Activated CD8-positive, alpha-beta memory T cell treated with anti-CD3 and anti-CD28 coated beads, Interleukin-2, amount 50 U/mL, for 1 hour (primary cell): ENCODE data around the gene FBXL20.

Experiments
- DNase-seq: peaks from one replicate; pipeline ENCODE4 v3.0.0-alpha.2; 2020; ENCODE audit errors: extremely low read depth

The FBXL20 gene

DNA sequence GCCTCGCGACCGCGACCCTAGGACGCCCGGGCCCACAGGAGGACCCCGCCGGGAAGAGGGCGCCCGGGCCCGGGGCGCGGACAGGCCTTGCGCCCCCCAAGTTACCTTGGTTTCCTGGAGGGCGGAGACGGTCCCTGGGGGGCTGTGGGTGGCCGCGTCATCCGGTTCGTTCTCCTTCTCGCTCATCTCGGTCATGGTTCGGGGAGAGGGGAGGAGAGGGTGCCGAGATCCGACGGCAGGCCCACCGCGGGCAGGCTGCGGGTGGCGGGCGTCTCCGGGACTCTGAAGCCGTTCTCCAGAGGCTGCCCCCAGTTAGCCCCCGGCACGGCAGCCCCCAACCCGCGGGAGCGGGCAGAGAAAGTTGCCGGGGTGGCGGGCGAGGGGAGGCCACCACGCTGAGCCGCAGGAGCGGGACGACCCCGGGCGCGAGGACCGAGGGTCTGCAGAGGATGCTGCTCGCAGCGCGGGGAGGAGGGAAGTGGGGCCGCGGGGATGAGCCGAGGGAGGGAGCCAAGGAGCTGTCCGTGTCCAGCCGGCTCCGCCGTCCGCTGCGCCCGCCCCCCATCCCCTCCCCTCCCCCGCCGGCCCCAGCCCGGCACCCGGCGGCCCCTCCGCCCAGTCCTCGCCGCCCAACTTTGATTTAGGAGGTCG is 176.0 kb downstream of the FBXL20 start, which contains the start of gene STAC2:
Gene STAC2 (minus strand): TSS at position 638 of the 651 bp plus-strand sequence. CDS start 443 bp downstream, at position 195.
- DNase-seq, result no peak

DNA sequence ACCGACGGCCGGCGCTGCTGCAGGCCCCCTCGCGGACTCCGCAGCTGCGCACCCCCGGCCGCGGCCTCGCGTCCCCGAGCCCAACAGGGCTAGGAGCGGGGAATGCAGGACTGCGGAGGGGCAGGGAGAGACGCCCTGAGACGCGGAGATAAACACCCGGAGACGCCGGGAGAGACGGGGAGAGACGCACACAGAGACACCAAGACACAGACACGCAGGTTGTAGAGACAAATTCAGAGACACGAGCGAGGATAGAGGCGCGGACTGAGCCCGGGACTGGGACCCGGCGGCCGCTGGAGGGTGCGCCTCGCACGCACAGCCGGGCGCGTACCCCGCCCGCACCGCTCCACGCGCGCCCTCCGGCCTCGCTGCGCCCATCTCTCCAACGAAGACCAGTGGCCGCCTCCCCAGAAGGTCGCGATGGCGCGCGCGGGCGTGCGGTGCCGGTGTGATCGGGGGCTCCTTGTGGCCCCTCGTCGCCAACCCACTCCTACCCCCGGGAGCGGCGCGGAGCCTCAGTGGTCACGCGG is 176.6 kb downstream of the FBXL20 start:
- no peak for DNase-seq

GRCh38 chr17:39223907-39224777 is 177.3 kb downstream of the FBXL20 start:
- DNase-seq, result no peak

GRCh38 chr17:39222866-39223834 is 178.3 kb downstream of the FBXL20 start:
- no peak for DNase-seq

DNA sequence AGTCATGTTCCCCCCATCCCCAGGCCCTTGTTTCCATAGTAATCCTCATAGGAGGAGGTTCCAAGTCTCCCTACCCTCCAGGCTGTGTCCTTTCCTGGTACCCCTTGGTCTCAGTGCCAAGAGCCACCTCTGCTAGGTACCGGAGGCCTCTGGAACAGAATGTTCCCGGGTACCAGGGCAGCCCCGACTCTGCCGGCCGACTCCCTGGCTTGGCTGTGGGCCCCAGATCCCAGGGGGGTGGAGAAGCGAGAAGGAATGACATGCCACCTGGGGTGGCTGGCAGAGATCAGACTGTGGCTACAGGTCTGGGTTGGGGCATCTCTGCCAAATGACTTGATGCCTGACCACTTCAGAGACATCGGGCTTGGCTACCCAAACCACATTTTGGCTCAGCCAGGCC is 179.3 kb downstream of the FBXL20 start:
- DNase-seq, result no peak

DNA sequence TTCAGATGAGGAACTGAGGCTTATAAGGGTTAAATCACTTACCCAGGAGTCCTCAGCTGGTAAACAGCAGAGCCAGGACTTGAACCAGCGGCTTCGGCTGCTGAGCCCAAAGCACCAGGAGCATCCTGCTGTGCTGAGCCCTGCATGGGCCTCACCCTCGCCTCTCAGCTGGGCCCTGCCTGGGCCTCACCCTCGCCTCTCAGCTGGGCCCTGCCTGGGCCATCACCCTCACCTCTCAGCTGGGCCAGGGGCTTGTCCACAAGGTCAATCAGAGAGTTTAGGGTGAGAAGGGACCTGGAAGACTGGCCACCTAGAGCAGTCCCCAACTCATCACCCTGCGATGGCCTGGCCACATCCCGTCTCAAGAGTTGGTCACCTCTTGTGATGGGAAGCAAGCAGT is 179.9 kb downstream of the FBXL20 start:
- no peak for DNase-seq

DNA sequence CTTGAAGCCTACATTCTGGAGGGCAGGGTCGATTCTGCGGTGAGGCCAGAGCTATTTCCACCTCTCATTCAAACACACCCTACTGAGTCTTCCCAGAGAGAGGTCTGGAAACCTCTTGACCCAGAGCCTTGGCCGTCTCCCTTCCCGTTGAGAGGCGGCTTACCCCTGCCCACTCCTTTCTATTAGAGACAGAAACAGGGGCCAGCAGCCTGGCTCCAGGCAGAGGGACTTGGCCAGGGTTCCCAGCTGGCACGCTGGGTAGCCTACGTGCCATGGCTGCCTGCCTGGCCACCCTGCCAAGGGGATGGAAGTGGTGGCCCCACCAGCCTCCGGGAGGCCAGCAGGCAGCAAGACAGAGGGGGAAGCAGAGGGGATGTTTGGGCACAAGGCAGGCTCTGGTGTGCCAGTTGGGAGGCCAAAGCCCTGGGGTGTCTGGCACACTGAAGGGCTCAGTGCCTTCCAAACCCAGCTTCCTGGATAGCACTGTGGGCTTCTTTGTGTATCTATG is 181.7 kb downstream of the FBXL20 start:
- no peak for DNase-seq

- DNase-seq, result no peak
Observed at GRCh38 chr17:39218906-39219305, 182.5 kb downstream of the FBXL20 start.

DNA sequence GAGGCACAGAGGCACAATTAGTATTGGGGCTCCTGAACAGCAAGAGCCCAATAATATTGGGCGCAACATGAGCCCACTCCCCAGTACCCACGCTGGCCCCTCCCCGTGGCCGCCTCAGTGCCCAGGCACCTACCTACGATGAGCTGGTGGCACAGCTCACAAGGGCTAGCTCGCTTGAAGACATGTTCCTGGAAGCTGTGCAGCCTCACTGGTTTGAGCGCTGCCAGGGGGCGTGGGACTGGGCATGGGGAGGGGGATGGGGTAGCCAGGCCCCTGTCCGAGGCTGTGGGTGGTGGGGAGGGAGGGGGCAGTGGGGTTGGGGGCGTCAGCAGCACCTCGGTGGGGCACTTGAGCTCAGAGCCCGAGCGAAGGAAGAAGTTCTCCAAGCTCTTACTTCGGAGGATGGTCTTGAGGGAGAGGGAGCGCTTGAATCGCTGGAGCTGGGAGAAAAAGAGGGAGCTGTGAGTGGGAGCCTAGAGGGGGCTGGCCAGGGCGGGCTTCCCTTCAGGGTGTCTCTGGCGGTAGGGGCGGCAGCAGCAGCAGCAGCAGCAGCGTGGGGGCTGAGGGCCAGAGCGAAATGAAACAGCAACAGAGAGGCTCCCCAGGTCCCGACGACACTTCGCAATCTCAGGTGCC is 183.6 kb downstream of the FBXL20 start:
- DNase-seq, result no peak

- no peak for DNase-seq
Observed at GRCh38 chr17:39213852-39214251, 187.6 kb downstream of the FBXL20 start.

- DNase-seq, result no peak
Observed at GRCh38 chr17:39212841-39213480, 188.5 kb downstream of the FBXL20 start.

DNA sequence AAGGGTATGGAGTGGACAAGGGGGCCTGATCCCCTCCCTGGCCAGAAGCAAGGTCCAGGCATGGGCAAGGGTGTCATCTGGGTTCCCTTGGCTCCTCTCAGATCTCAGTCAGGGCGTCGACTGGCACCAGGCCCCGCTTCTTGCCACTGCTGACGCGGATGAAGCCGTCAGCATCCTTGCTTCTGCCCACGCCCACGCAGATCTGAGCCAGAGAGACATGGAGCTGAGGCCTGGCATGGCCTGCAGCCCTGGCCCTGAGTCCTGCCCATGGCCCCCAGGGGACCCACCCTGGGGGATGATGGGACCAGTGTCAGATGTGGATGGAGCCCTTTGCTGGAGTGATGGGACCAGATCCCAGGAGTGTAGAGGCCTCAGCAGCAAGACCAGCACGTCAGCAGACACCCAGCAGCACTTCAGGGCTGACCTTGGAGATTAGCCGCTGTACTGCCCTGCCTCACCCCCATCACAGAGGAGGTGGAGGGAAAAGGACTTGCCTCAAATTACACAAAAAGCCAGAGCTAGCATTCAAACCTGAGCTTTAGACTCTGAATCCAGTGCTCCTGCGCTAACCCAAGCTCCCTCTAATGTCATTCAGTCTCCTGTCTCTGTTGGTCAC is 189.1 kb downstream of the FBXL20 start:
- no peak for DNase-seq

GRCh38 chr17:39210093-39210434 is 191.4 kb downstream of the FBXL20 start:
- DNase-seq, result no peak

DNA sequence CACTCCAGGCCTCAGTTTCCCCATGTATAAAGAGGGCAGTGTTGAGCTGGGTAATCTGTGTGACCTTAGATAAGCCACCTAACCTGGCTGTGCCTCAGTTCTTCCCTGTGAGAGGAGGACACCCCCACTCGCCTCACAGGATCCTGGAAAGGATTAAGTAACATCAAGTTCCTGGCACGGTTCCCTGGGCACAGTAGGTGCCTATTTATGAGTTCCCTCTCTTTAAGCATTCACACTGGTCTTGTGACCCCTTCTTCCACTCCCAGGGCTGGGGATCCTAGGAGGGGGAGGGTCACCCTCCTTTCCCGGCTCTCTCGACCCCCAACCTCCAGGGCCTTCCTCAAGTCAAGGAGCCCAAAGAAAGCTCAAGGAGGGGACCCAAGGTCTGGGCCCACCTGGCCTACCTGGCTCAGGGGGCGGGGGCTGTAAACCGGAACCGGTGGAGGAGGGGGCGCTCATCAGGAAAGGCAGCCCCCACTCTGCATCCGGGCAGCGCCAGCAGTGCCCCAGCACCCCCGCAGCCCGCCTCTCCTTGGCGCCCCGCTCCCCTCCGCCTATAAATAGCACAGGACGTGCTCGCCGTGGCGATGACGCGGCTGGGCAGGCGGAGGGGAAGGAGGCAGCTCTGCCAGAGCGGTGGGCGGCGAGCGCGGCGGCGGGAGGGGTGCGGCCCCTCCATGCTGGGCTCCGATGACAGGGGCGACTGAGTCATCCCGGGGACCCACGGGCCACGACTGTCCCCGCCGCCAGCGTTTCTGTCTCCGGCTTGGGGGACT is 191.9 kb downstream of the FBXL20 start:
- peak; percentile 68 for DNase-seq

DNA sequence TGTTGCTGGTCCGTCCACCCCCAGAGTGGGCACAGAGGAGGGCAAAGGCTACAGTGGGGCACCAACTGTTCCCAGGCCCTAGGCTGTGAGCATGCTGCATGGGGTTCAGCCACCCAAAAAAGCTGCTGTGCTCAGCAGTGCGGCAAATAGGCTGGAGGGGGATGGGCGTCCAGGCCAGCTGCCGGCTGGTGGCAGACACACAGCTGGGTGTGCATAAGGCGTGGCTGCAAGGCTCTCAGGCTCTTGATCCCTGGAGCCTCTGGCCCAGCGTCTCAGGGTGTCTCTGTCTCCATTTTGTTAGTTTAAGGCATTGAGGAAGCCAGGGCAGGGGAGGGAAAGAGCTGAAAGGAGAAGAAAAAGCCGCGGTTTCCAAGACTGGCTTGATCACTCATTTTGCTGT is 192.5 kb downstream of the FBXL20 start:
- DNase-seq, result no peak

- no peak for DNase-seq
Observed at GRCh38 chr17:39208136-39208535, 193.3 kb downstream of the FBXL20 start.

GRCh38 chr17:39205112-39205526 is 196.3 kb downstream of the FBXL20 start:
- DNase-seq, result no peak

GRCh38 chr17:39204245-39204644 is 197.2 kb downstream of the FBXL20 start:
- DNase-seq, result no peak
